PFSK-1 (cell line): Measurements from ENCODE around the gene PSPH.

Source experiments
- REST ChIP-seq, 2 experiments: IDR thresholded peaks; 2 replicates each; pipeline versions ENCODE4 v1.6.1 to v1.8.0; 2011 to 2012; ENCODE audit warnings: low read depth in 2 of 2, low read length in 2 of 2, control low read depth in 1 of 2, inconsistent platforms in 1 of 2, mild to moderate bottlenecking in 1 of 2, moderate library complexity in 1 of 2; ENCODE audit not compliant: insufficient read depth in 1 of 2
- TAF1 ChIP-seq: IDR thresholded peaks from 2 replicates; pipeline ENCODE4 v1.6.1; 2012; ENCODE audit warnings: low read length, control low read depth, borderline replicate concordance; ENCODE audit not compliant: insufficient read depth

GRCh38 chr7:56026538-56026937 is 24.7 kb downstream of the PSPH start:
- TF ChIP-seq TAF1 (no peak), REST (IDR thresholded peaks at IDR 0.05; ENCODE audit: insufficient read depth in 1 of 2, low read depth in 2 of 2, low read length in 2 of 2) (no peak)
